Mesendoderm (in vitro differentiated cells): ENCODE data around the gene CDC7.

ENCODE experiments used
- DNase-seq: peaks from one replicate; pipeline ENCODE4 v3.0.0; 2013
- H2AK5ac ChIP-seq: 2 replicates; pipeline ENCODE4 v1.6.1; 2013; ENCODE audit warnings: low read length, inconsistent platforms
- H2BK120ac ChIP-seq: 2 replicates; pipeline ENCODE4 v1.6.1; 2013; ENCODE audit warnings: low read depth, mild to moderate bottlenecking, low read length, moderate library complexity, mixed read lengths
- H2BK15ac ChIP-seq: replicated peaks from 2 replicates; pipeline ENCODE4 v1.6.1; 2013; ENCODE audit warnings: low read depth, mild to moderate bottlenecking, moderate library complexity
- H2BK5ac ChIP-seq: 2 replicates; pipeline ENCODE4 v1.6.1; 2013; ENCODE audit warnings: low read length, inconsistent platforms
- H3K18ac ChIP-seq: 2 replicates; pipeline ENCODE4 v1.6.1; 2013; ENCODE audit warnings: mild to moderate bottlenecking, low read length, mixed read lengths
- H3K23ac ChIP-seq: one replicate; pipeline ENCODE4 v1.6.1; 2013; ENCODE audit warnings: low read length
- H3K27ac ChIP-seq: 2 replicates; pipeline ENCODE4 v1.5.1; 2013; ENCODE audit warnings: low read depth, mild to moderate bottlenecking, inconsistent platforms, low read length, moderate library complexity
- H3K27me3 ChIP-seq: 2 replicates; pipeline ENCODE4 v1.6.1; 2013; ENCODE audit warnings: low read length, control low read depth, mild to moderate bottlenecking, inconsistent platforms; ENCODE audit not compliant: insufficient read depth, poor library complexity
- H3K36me3 ChIP-seq: 2 replicates; pipeline ENCODE4 v1.6.1; 2013; ENCODE audit warnings: low read length, inconsistent platforms; ENCODE audit not compliant: control insufficient read depth, insufficient read depth
- H3K4ac ChIP-seq: one replicate; pipeline ENCODE4 v1.6.1; 2013; ENCODE audit warnings: low read depth, mild to moderate bottlenecking, low read length, moderate library complexity
- H3K4me1 ChIP-seq: 2 replicates; pipeline ENCODE4 v1.6.1; 2013; ENCODE audit warnings: low read depth, low read length, inconsistent platforms; ENCODE audit not compliant: control insufficient read depth
- H3K4me2 ChIP-seq: 2 replicates; pipeline ENCODE4 v1.6.1; 2013; ENCODE audit warnings: low read length
- H3K4me3 ChIP-seq: 2 replicates; pipeline ENCODE4 v1.5.1; 2013; ENCODE audit warnings: mild to moderate bottlenecking, low read length
- H3K56ac ChIP-seq: one replicate; pipeline ENCODE4 v1.6.1; 2013; ENCODE audit warnings: low read length
- H3K79me1 ChIP-seq: 2 replicates; pipeline ENCODE4 v1.6.1; 2013; ENCODE audit warnings: low read length, inconsistent platforms
- H3K79me2 ChIP-seq: 2 replicates; pipeline ENCODE4 v1.6.1; 2013; ENCODE audit warnings: mild to moderate bottlenecking, low read length; ENCODE audit not compliant: control insufficient read depth, insufficient read depth
- H3K9ac ChIP-seq: 2 replicates; pipeline ENCODE4 v1.6.1; 2013; ENCODE audit warnings: low read length, inconsistent platforms
- H4K5ac ChIP-seq: one replicate; pipeline ENCODE4 v1.6.1; 2013; ENCODE audit warnings: low read length
- H4K8ac ChIP-seq: one replicate; pipeline ENCODE4 v1.6.1; 2013; ENCODE audit warnings: low read depth, mild to moderate bottlenecking, control low read depth, low read length, moderate library complexity
- WGBS: extraction: QIAGEN DNeasy Blood & Tissue Kit; methylation state at CpG from one replicate; pipeline ENCODE4 v1.1.7; 2013; ENCODE audit warnings: low lambda C conversion rate, missing lambda C conversion rate; ENCODE audit not compliant: insufficient coverage; ENCODE audit errors: extremely low coverage; 5-methylcytosine and 5-hydroxymethylcytosine counted together

CDC7 gene

GRCh38 chr1:91499346-91499745 lies 1.3 kb upstream of the CDC7 start:
- H3K4me3 ChIP-seq, result no peak overlapping the region
- no peak overlapping the region for H2BK15ac ChIP-seq
- H2BK5ac ChIP-seq, result no peak overlapping the region
- H3K4me1 ChIP-seq, result peaks cover 4% of the 10 kb centered on the region
- H2BK120ac ChIP-seq, result no peak overlapping the region
- no peak overlapping the region for H4K5ac ChIP-seq
- WGBS, result no CpG with 5 or more reads among the region's 2 CpGs
- no peak overlapping the region for H3K4ac ChIP-seq
- no peak overlapping the region for H3K9ac ChIP-seq
- H2AK5ac ChIP-seq, result no peak overlapping the region
- H3K79me1 ChIP-seq, result peaks cover 3% of the 10 kb centered on the region
- H3K27ac ChIP-seq, result no peak overlapping the region
- H4K8ac ChIP-seq, result no peak overlapping the region
- no peak overlapping the region for H3K4me2 ChIP-seq
- no peak overlapping the region for H3K23ac ChIP-seq
- no peaks in the 10 kb centered on the region for H3K36me3 ChIP-seq
- no peak overlapping the region for H3K18ac ChIP-seq
- DNase-seq, result no peak
- H3K56ac ChIP-seq, result no peak overlapping the region
- peaks cover 9% of the 10 kb centered on the region for H3K79me2 ChIP-seq
- no peaks in the 10 kb centered on the region for H3K27me3 ChIP-seq

DNA sequence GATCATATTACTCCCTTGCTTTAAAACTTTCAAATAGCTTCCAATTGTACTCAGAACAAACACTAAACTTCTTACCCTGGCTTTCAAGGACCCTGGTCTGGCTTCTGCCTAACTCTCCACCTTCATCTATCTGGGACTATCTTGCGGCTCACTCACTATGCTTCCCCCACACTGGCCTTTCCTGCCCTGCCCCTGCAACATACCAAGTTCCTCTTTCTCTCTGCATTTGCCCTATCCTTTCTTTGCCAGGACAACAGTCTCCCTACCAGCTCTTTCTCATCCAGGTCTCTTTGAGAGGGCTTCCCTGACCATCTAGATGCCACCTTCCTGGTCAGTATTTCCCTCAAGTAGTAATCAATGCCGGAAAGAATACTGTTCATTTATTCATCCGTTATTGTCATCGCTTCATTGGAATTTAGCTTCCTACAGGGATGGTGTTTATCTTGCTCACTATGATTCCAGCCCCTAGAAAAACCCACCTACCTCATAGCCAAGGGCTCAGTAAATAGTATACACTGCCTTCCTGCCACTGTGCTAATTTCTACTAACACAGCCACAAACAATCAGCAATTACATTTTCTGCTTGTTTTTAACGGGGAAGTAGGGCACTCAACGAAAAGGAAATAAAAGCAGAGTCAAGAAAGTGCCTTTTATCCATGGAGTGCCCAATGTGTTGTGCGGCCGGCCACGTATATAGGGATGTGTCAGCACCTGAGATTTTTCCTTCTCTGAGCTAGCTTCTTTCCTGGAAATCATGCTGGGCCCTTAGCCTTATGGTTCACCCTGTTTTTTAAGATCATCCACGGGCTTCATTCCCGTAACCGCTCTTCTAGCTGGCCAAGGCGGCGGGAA lies 521 bp upstream of the CDC7 start:
- Histone ChIP-seq H3K56ac (peak overlapping the region; percentile 89), H3K4me3 (peak overlapping the region; percentile 32), H3K36me3 (no peaks in the 10 kb centered on the region), H3K79me1 (peaks cover 4% of the 10 kb centered on the region), H3K4ac (no peak overlapping the region), H3K9ac (peak overlapping the region; percentile 92), H2BK120ac (no peak overlapping the region), H3K27me3 (no peaks in the 10 kb centered on the region), H4K5ac (peak overlapping the region; percentile 37), H2BK5ac (peak overlapping the region; percentile 31), H3K27ac (no peak overlapping the region), H4K8ac (no peak overlapping the region), H3K79me2 (peaks cover 9% of the 10 kb centered on the region), H2BK15ac (no peak overlapping the region), H3K18ac (peak overlapping the region; percentile 77), H3K4me1 (peaks cover 4% of the 10 kb centered on the region), H2AK5ac (no peak overlapping the region), H3K23ac (peak overlapping the region; percentile 7), H3K4me2 (peak overlapping the region; percentile 56)
- no CpG with 5 or more reads among the region's 14 CpGs for WGBS
- peak; percentile 10 for DNase-seq

- Histone ChIP-seq H3K79me2 (peaks cover 9% of the 10 kb centered on the region), H3K9ac (peak overlapping the region; percentile 92), H3K18ac (peak overlapping the region; percentile 96), H2BK120ac (no peak overlapping the region), H2BK15ac (no peak overlapping the region), H3K23ac (no peak overlapping the region), H3K4me3 (peak overlapping the region; percentile 29), H3K4ac (peak overlapping the region; percentile 60), H3K56ac (peak overlapping the region; percentile 99), H3K79me1 (peaks cover 4% of the 10 kb centered on the region), H4K8ac (no peak overlapping the region), H4K5ac (no peak overlapping the region), H3K36me3 (no peaks in the 10 kb centered on the region), H3K27ac (peak overlapping the region; percentile 99), H3K4me2 (peak overlapping the region; percentile 18), H2AK5ac (no peak overlapping the region), H2BK5ac (no peak overlapping the region), H3K4me1 (peaks cover 4% of the 10 kb centered on the region), H3K27me3 (no peaks in the 10 kb centered on the region)
- WGBS, result no CpG with 5 or more reads among the region's 9 CpGs
- DNase-seq, result no peak
Observed at GRCh38 chr1:91501523-91501851, 836 bp downstream of the CDC7 start.

GRCh38 chr1:91501971-91502671 lies 1.5 kb downstream of the CDC7 start:
- WGBS, result no CpG with 5 or more reads among the region's 5 CpGs
- H2BK120ac ChIP-seq, result no peak overlapping the region
- H3K4me3 ChIP-seq, result no peak overlapping the region
- H3K79me1 ChIP-seq, result peaks cover 4% of the 10 kb centered on the region
- H3K27me3 ChIP-seq, result no peaks in the 10 kb centered on the region
- peaks cover 9% of the 10 kb centered on the region for H3K79me2 ChIP-seq
- H3K4me1 ChIP-seq, result peaks cover 4% of the 10 kb centered on the region
- H3K27ac ChIP-seq, result no peak overlapping the region
- H3K9ac ChIP-seq, result peak overlapping the region; percentile 92
- H2BK15ac ChIP-seq, result no peak overlapping the region
- H3K56ac ChIP-seq, result peak overlapping the region; percentile 99
- H4K8ac ChIP-seq, result no peak overlapping the region
- peak overlapping the region; percentile 79 for H3K4ac ChIP-seq
- no peak overlapping the region for H3K23ac ChIP-seq
- H2AK5ac ChIP-seq, result peak overlapping the region; percentile 61
- H4K5ac ChIP-seq, result no peak overlapping the region
- no peaks in the 10 kb centered on the region for H3K36me3 ChIP-seq
- peak overlapping the region; percentile 15 for H3K4me2 ChIP-seq
- H2BK5ac ChIP-seq, result no peak overlapping the region
- DNase-seq, result no peak
- peak overlapping the region; percentile 68 for H3K18ac ChIP-seq

DNA sequence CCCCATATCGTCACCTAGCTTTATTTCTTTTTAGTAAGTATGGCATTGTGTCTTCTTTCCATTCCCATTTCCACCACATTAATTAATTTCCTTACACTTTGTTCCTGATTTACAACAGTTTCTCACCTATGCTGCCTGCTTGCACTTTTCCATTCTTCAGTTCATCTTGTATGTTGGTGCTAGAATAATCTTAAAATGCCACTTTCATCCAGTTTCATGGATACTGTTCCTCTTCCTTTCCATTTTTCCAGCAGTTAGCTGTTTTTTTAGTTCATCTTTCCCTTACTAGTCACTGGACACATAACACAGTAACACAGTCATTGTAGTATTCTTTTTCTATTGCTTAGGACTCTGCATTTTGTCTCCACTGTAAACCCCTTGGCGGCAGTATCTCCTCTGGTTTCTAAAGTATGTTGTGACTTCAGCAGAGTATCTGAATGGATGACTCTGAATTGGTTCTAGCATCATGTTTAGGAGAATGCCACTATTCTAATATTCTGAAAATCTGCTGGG lies 2.1 kb downstream of the CDC7 start:
- Histone ChIP-seq H2BK120ac (peak overlapping the region; percentile 28), H3K4ac (no peak overlapping the region), H3K23ac (no peak overlapping the region), H4K5ac (no peak overlapping the region), H2BK15ac (no peak overlapping the region), H3K4me2 (no peak overlapping the region), H3K27me3 (no peaks in the 10 kb centered on the region), H3K4me1 (peaks cover 4% of the 10 kb centered on the region), H4K8ac (no peak overlapping the region), H2BK5ac (no peak overlapping the region), H3K56ac (peak overlapping the region; percentile 44), H3K27ac (no peak overlapping the region), H3K36me3 (no peaks in the 10 kb centered on the region), H3K4me3 (no peak overlapping the region), H3K79me2 (peaks cover 9% of the 10 kb centered on the region), H3K18ac (no peak overlapping the region), H3K79me1 (peaks cover 4% of the 10 kb centered on the region), H2AK5ac (no peak overlapping the region), H3K9ac (peak overlapping the region; percentile 46)
- peak; percentile 23 for DNase-seq
- WGBS, result no CpG with 5 or more reads among the region's 2 CpGs
